Measurements from ENCODE around the gene ANGEL2.

DNA sequence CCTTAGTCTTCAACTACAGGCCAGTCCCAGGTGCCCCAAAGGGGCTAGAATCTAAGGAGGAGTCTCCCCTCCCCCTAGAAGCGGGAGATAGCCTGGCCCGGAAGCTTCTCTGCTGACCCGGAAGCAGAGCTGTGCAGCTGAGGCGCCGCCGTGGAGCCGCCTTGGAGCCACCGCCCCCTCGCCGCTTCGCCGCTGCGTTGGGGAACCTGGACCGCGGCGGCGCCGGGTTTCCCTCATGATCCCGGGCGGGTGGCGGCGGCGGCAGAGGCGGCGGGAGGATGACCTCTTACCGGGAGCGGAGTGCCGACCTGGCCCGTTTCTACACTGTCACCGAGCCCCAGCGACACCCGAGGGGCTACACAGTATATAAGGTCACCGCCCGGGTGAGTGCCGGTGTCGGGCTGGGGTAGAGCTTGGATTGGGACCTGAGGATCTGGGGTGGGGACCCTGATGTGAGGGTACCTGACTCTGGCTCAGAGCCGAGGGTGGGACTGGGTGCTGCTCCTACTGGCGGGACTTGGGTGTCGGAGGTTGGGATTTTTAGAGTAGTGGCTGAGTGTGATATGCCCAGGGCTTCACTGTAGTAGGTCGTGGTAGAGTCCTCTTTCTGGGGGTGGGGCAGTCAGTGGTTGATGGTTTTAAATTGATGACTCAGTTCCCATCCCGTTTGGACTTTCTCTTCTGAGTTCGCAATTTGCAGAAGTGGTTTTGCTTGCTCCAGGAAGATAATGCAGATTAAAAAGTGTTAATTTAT, 35.6 kb upstream of the ANGEL2 start, which contains the start of gene RPS6KC1:
- TF ChIP-seq CTCF (IDR thresholded peaks at IDR 0.05), result peak; percentile 4 to 21 (median 12)
- TF ChIP-seq POLR2AphosphoS5 (IDR thresholded peaks at IDR 0.05), result peak; percentile 69 to 84
- no peak for TF ChIP-seq POLR2A (IDR thresholded peaks at IDR 0.05; ENCODE audit: low read depth)
